Activated CD8-positive, alpha-beta T cell treated with anti-CD3 and anti-CD28 coated beads for 36 hours (primary cell): ENCODE measurements around the gene KIAA0040. TPM values are rescaled to one million over a fixed set of nuclear protein-coding genes. Genes with fewer than 3 reads are reported as not detected.

Experiments used
- ATAC-seq: fragments of 200-7000 bp; cut with Tn5 transposase; one replicate; pipeline ENCODE4 v1.10.0; 2021; ENCODE audit warnings: mild to moderate bottlenecking, moderate library complexity
- CTCF ChIA-PET: fragments of 350-600 bp; sonication (Branson Sonifier 250); formaldehyde crosslinking; loops from one replicate; lab custom pipeline; 2021; ENCODE audit warnings: antibody characterized with exemption; lab: Charles Lee
- POLR2A ChIA-PET: fragments of 350-600 bp; sonication (Branson Sonifier 250); formaldehyde crosslinking; loops from one replicate; lab custom pipeline; 2021; ENCODE audit warnings: antibody characterized with exemption; lab: Charles Lee
- DNase-seq: peaks from one replicate; pipeline ENCODE4 v3.0.0-alpha.2; 2020
- H3K27ac Mint-ChIP-seq: one replicate; pipeline ENCODE4 v1.8.0; 2021; ENCODE audit warnings: mild to moderate bottlenecking, mixed read lengths
- H3K27me3 Mint-ChIP-seq: one replicate; pipeline ENCODE4 v1.8.0; 2021; ENCODE audit warnings: mixed read lengths
- H3K36me3 Mint-ChIP-seq: one replicate; pipeline ENCODE4 v1.8.0; 2021; ENCODE audit warnings: low read depth, mixed read lengths
- H3K4me1 Mint-ChIP-seq: one replicate; pipeline ENCODE4 v1.8.0; 2021; ENCODE audit warnings: low read depth, mixed read lengths
- H3K4me3 Mint-ChIP-seq: one replicate; pipeline ENCODE4 v1.8.0; 2021; ENCODE audit warnings: mild to moderate bottlenecking, moderate library complexity, mixed read lengths
- H3K9me3 Mint-ChIP-seq: one replicate; pipeline ENCODE4 v1.8.0; 2021; ENCODE audit warnings: mixed read lengths
- CTCF ChIP-seq: fragments of 200-600 bp; IDR thresholded peaks from one replicate; pipeline ENCODE4 v1.8.0; 2022; ENCODE audit warnings: antibody characterized with exemption, mild to moderate bottlenecking
- intact Hi-C: fragments of 100-400 bp; cut with micrococcal nuclease; formaldehyde crosslinking; loops from one replicate; pipeline ENCODE4 v1.10.0; 2022
- total RNA-seq, 2 experiments: library from RNA; stranded (reverse); gene quantifications; one replicate each; pipeline ENCODE4 v1.2.3, GENCODE V29; 2021

KIAA0040 gene
- total RNA-seq, 2 experiments from 2014 or later: 20.8 to 21.1 TPM

GRCh38 chr1:175188936-175189335 is 3.6 kb downstream of the KIAA0040 start:
- H3K27ac Mint-ChIP-seq: peak overlapping the region; percentile 92
- ATAC-seq (peak; percentile 67), DNase-seq (peak; percentile 81)
- no peak for TF ChIP-seq CTCF
- CTCF ChIA-PET: interaction anchor here (1.5 to 8.5 kb wide), 8 partner anchors 20 to 149 kb away, joined by 4 to 64 read pairs (median 24); no protein-coding TSS in a partner anchor
- peaks cover 52% of the 10 kb centered on the region for H3K36me3 Mint-ChIP-seq
- peaks cover 76% of the 10 kb centered on the region for H3K4me1 Mint-ChIP-seq
- peak overlapping the region; percentile 96 for H3K4me3 Mint-ChIP-seq
- POLR2A ChIA-PET: interaction anchor here (1.1 to 3.1 kb wide), 7 partner anchors 12 to 189 kb away, joined by 3 to 12 read pairs (median 4); partner anchors contain the start of gene CACYBP
- H3K27me3 Mint-ChIP-seq: no peaks in the 10 kb centered on the region
- intact Hi-C loops: no loop called here
- no peaks in the 10 kb centered on the region for H3K9me3 Mint-ChIP-seq

GRCh38 chr1:175186433-175187160 is 6.0 kb downstream of the KIAA0040 start:
- no peak overlapping the region for H3K4me3 Mint-ChIP-seq
- peaks cover 57% of the 10 kb centered on the region for H3K36me3 Mint-ChIP-seq

GRCh38 chr1:175185903-175186302 is 6.7 kb downstream of the KIAA0040 start:
- no peaks in the 10 kb centered on the region for H3K9me3 Mint-ChIP-seq
- TF ChIP-seq CTCF: no peak
- no peaks in the 10 kb centered on the region for H3K27me3 Mint-ChIP-seq
- H3K4me1 Mint-ChIP-seq: peaks cover 93% of the 10 kb centered on the region
- H3K4me3 Mint-ChIP-seq: no peak overlapping the region
- ChIA-PET CTCF (interaction anchor here (0.9 to 8.5 kb wide), 5 partner anchors 11 to 133 kb away, joined by 3 to 64 read pairs (median 39); no protein-coding TSS in a partner anchor), POLR2A (interaction anchor here (1.3 to 1.6 kb wide), 2 partner anchors 10 to 13 kb away, joined by 4 read pairs; no protein-coding TSS in a partner anchor)
- intact Hi-C loops: no loop called here
- ATAC-seq (no peak), DNase-seq (no peak)
- peaks cover 64% of the 10 kb centered on the region for H3K36me3 Mint-ChIP-seq
- peak overlapping the region; percentile 50 for H3K27ac Mint-ChIP-seq

More at GRCh38 chr1:175186433-175187160, 6.0 kb downstream of the KIAA0040 start:
- peak overlapping the region; percentile 37 for H3K27ac Mint-ChIP-seq
- DNase-seq: no peak
- no peak for ATAC-seq
- ChIA-PET POLR2A (interaction anchor here (1.3 to 3.1 kb wide), 3 partner anchors 9 to 23 kb away, joined by 4 to 12 read pairs (median 4); no protein-coding TSS in a partner anchor), CTCF (interaction anchor here (0.7 to 8.5 kb wide), 8 partner anchors 12 to 132 kb away, joined by 3 to 64 read pairs (median 20); no protein-coding TSS in a partner anchor)
- H3K4me1 Mint-ChIP-seq: peaks cover 91% of the 10 kb centered on the region
- no peak for TF ChIP-seq CTCF
- H3K9me3 Mint-ChIP-seq: no peaks in the 10 kb centered on the region
- H3K27me3 Mint-ChIP-seq: no peaks in the 10 kb centered on the region
- intact Hi-C loops: no loop called here

GRCh38 chr1:175183586-175183985 is 9.0 kb downstream of the KIAA0040 start:
- H3K9me3 Mint-ChIP-seq: no peaks in the 10 kb centered on the region
- H3K4me1 Mint-ChIP-seq: peaks cover 86% of the 10 kb centered on the region
- CTCF ChIA-PET: interaction anchor here (1.0 to 3.7 kb wide), 7 partner anchors 8 to 155 kb away, joined by 3 to 14 read pairs (median 4); no protein-coding TSS in a partner anchor
- no peaks in the 10 kb centered on the region for H3K27me3 Mint-ChIP-seq
- H3K27ac Mint-ChIP-seq: no peak overlapping the region
- POLR2A ChIA-PET: interaction anchor here (0.6 to 1.4 kb wide), 2 partner anchors 8 to 167 kb away, joined by 3 to 6 read pairs; no protein-coding TSS in a partner anchor
- intact Hi-C loops: no loop called here
- no peak for DNase-seq
- no peak for ATAC-seq
- no peak overlapping the region for H3K4me3 Mint-ChIP-seq
- no peak for TF ChIP-seq CTCF
- H3K36me3 Mint-ChIP-seq: peaks cover 42% of the 10 kb centered on the region
